BLaER1 (cell line): ENCODE measurements around the gene TDRD3.

Experiments used
- H3K27ac ChIP-seq: shearing (Covaris generic); formaldehyde crosslinking; 2 replicates; pipeline ENCODE4 v1.8.1; 2022
- H3K27me3 ChIP-seq: shearing (Covaris generic); formaldehyde crosslinking; 2 replicates; pipeline ENCODE4 v1.8.1; 2022
- H3K36me3 ChIP-seq: shearing (Covaris generic); formaldehyde crosslinking; 2 replicates; pipeline ENCODE4 v1.8.1; 2022
- H3K4me1 ChIP-seq: shearing (Covaris generic); formaldehyde crosslinking; 2 replicates; pipeline ENCODE4 v1.8.1; 2022
- H3K4me2 ChIP-seq: shearing (Covaris generic); formaldehyde crosslinking; 2 replicates; pipeline ENCODE4 v1.8.1; 2022
- H3K4me3 ChIP-seq: shearing (Covaris generic); formaldehyde crosslinking; 2 replicates; pipeline ENCODE4 v1.8.1; 2022
- H3K9ac ChIP-seq: shearing (Covaris generic); formaldehyde crosslinking; 2 replicates; pipeline ENCODE4 v1.8.1; 2022
- H3K9me3 ChIP-seq: shearing (Covaris generic); formaldehyde crosslinking; 2 replicates; pipeline ENCODE4 v1.8.1; 2022
- H4K20me1 ChIP-seq: shearing (Covaris generic); formaldehyde crosslinking; 2 replicates; pipeline ENCODE4 v1.8.1; 2022
- Cebpa-rat ChIP-seq: shearing (Covaris generic); IDR thresholded peaks from 2 replicates; pipeline ENCODE4 v1.8.1; 2022

Gene TDRD3

DNA sequence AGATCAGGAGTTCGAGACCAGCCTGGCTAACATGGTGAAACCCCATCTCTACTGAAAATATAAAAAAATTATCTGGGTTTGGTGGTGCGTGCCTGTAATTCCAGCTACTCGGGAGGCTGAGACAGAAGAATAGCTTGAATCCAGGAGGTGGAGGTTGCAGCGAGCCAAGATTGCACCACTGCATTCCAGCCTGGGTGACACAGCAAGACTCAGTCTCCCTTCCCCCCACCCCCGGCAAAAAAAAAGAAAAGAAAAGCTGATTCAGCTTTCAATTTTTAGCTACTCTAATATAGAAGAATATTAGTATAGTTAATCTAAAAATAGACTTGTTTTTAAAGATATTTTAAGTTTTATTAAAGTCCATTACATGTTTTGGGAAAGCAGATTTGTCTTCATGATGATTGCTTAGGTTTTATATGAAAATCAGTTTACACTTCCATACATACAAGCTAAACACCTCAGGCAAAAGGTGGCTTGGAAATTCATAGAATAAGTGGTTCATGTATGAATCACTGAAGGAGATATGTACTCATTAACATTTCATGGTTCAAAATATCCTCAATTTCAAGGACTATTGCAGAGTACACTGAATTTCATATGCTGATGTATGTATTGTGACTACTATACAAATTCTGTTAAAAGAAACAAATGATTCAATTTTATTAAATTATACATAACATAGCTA is 165.2 kb downstream of the TDRD3 start:
- Histone ChIP-seq H4K20me1 (no peaks in the 10 kb centered on the region), H3K27me3 (no peaks in the 10 kb centered on the region), H3K4me3 (no peak overlapping the region), H3K9ac (no peak overlapping the region), H3K27ac (no peak overlapping the region), H3K9me3 (no peaks in the 10 kb centered on the region), H3K36me3 (no peaks in the 10 kb centered on the region), H3K4me1 (no peaks in the 10 kb centered on the region), H3K4me2 (no peak overlapping the region)
- no peak for TF ChIP-seq Cebpa-rat

DNA sequence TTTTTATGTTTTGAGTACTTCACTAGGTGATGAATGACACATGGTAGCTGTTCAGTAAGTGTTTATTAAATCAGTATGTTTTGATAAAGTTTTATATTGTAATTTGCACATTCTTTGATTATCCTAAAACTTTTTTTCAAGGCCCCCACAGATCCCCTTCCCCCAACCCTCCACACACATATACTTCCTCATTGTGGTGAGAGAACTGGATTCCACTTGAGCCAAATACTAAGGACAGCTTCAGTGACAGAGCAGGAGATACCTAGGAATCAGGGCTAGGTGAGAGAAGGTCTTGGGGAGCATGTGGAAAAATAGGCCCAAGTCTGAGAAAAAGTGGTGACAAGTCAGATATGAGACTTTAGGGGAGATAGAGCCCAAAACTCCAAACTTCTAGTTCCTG is 174.6 kb downstream of the TDRD3 start:
- no peaks in the 10 kb centered on the region for H3K27me3 ChIP-seq
- H3K4me3 ChIP-seq, result no peak overlapping the region
- no peaks in the 10 kb centered on the region for H3K4me1 ChIP-seq
- H3K27ac ChIP-seq, result no peak overlapping the region
- no peak for TF ChIP-seq Cebpa-rat
- no peaks in the 10 kb centered on the region for H4K20me1 ChIP-seq
- H3K9ac ChIP-seq, result no peak overlapping the region
- H3K9me3 ChIP-seq, result no peaks in the 10 kb centered on the region
- H3K36me3 ChIP-seq, result peaks cover 4% of the 10 kb centered on the region
- H3K4me2 ChIP-seq, result no peak overlapping the region

DNA sequence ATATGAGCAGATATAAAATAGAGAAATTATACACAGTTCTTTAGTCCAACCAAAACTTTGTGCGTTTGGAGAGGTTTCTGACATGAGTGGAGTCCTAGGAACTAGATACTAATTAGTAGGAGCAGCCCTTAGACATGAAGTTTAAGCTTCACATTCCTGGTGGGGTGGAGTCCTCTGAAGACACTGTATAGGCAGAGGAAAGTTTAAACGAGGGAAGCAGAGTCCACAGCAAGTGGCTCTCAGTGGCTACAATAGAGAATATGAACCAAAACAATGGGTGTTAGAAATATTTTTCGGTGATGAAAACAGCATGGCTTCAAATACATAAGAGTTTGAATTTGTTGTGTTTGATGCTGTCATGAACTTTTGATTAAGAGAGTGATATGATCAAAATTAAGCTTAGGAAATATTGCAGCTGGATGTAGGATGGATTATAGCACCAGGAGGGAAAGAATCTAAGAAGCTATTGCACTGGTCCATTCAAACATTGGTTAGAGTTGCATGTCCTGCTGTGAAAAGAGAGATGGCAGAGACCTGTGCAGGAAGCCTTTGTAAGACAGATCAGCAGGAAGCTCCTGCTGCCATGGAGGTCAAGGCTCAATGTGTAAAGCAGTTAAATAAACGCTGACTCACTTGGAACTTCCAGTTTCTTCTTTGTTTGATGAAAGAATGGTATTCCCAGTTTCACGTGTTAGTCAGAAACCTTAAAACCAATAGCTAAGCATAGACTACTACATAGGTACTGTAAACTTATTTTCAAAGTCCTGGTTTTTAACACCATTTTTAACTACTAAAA is 175.2 kb downstream of the TDRD3 start:
- Histone ChIP-seq H4K20me1 (no peaks in the 10 kb centered on the region), H3K36me3 (peaks cover 4% of the 10 kb centered on the region), H3K9me3 (no peaks in the 10 kb centered on the region), H3K27ac (no peak overlapping the region), H3K4me3 (no peak overlapping the region), H3K27me3 (no peaks in the 10 kb centered on the region), H3K4me1 (no peaks in the 10 kb centered on the region), H3K9ac (no peak overlapping the region), H3K4me2 (no peak overlapping the region)
- no peak for TF ChIP-seq Cebpa-rat

DNA sequence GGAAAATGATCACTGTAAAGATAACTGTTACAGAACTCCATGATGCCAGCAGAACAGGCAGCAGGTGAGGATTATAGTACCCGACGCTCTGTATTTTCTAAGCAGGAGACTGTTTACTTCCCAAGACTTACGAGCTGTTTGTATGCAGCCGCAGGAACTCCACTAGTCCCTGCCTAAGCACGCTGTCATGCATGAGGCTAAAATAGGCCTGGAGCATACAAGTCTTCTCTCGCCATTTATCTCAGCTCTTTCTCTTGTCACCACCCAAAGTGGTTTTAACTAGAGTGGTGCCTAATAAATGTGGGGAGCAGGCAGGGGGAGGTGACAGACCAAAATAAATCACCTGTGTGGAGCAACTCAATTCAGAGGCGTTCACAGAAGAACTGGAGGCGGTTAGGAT is 175.8 kb downstream of the TDRD3 start:
- no peak overlapping the region for H3K4me2 ChIP-seq
- H3K9me3 ChIP-seq, result no peaks in the 10 kb centered on the region
- peaks cover 4% of the 10 kb centered on the region for H3K36me3 ChIP-seq
- H3K4me3 ChIP-seq, result no peak overlapping the region
- TF ChIP-seq Cebpa-rat, result no peak
- no peaks in the 10 kb centered on the region for H3K27me3 ChIP-seq
- H3K9ac ChIP-seq, result no peak overlapping the region
- no peak overlapping the region for H3K27ac ChIP-seq
- no peaks in the 10 kb centered on the region for H3K4me1 ChIP-seq
- no peaks in the 10 kb centered on the region for H4K20me1 ChIP-seq

DNA sequence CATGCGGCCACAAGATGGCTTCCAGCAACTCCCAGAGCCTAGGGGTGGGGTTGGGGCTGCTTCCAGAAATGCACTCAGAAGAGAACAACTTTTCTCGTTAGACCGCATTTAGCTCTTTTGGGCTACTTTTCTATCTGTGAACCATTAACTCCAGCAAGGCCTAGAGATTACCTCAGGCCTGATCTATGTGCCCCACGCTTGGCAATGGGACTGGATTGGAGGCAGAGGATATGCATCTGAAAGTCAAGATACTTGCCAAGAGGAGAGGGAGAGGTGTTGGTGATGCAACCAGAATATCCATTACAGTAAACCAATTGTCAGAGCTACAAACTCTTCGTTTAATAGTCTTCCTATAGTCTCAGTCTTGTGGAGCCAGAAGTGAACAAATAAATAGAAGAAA is 177.7 kb downstream of the TDRD3 start:
- H3K27me3 ChIP-seq, result no peaks in the 10 kb centered on the region
- TF ChIP-seq Cebpa-rat, result no peak
- no peaks in the 10 kb centered on the region; the same call in 1 of the 2 replicates for H3K36me3 ChIP-seq
- H4K20me1 ChIP-seq, result no peaks in the 10 kb centered on the region
- H3K4me1 ChIP-seq, result no peaks in the 10 kb centered on the region
- no peak overlapping the region for H3K4me2 ChIP-seq
- H3K27ac ChIP-seq, result no peak overlapping the region
- no peak overlapping the region for H3K9ac ChIP-seq
- H3K4me3 ChIP-seq, result no peak overlapping the region
- H3K9me3 ChIP-seq, result no peaks in the 10 kb centered on the region

DNA sequence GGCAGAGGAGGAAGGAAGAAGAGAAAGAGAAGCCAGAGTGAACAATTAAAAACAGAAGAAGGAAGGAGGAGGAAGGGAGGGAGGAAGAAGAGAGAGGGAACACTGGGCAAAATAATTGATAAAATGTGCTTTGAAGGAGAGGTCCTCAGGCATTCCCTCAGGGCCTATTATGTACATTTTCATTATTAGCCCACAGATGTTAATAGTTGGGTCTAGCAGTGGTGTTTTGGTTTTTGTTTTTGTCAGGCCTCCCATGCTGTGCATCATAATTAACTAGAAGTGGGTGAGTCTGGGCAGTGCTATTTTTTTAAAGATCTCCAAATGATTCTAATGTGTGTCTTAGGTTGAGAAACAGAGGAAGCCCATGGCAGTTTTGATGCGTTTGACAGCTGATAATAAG is 178.1 kb downstream of the TDRD3 start:
- no peak overlapping the region for H3K4me2 ChIP-seq
- no peaks in the 10 kb centered on the region for H4K20me1 ChIP-seq
- no peak overlapping the region for H3K4me3 ChIP-seq
- no peak for TF ChIP-seq Cebpa-rat
- H3K36me3 ChIP-seq, result no peaks in the 10 kb centered on the region; the same call in 1 of the 2 replicates
- no peak overlapping the region for H3K9ac ChIP-seq
- H3K9me3 ChIP-seq, result no peaks in the 10 kb centered on the region
- H3K4me1 ChIP-seq, result no peaks in the 10 kb centered on the region
- no peak overlapping the region for H3K27ac ChIP-seq
- no peaks in the 10 kb centered on the region for H3K27me3 ChIP-seq

DNA sequence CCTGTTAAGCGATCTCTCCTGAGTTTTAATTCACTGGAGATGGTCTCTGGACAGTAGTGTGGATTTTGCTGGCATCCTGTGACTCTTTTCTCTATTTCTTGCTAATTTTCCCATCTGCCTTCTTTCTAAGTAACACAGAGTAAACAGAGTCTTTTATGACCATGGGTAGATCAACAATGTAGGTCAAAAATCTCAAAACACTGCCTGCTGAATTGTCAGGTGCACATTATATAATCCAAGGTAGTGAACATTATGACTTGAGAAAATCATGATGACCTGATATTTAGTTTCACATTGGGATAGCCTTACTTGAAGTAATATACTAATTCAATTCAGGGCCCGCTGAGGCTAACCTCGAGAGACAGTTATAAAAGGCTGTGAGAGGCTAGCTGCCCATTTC is 180.7 kb downstream of the TDRD3 start:
- H4K20me1 ChIP-seq, result no peaks in the 10 kb centered on the region
- H3K4me2 ChIP-seq, result no peak overlapping the region
- H3K27ac ChIP-seq, result no peak overlapping the region
- H3K36me3 ChIP-seq, result no peaks in the 10 kb centered on the region; the same call in 1 of the 2 replicates
- H3K9ac ChIP-seq, result no peak overlapping the region
- H3K4me1 ChIP-seq, result no peaks in the 10 kb centered on the region
- H3K27me3 ChIP-seq, result no peaks in the 10 kb centered on the region
- H3K4me3 ChIP-seq, result no peak overlapping the region
- TF ChIP-seq Cebpa-rat, result no peak
- H3K9me3 ChIP-seq, result no peaks in the 10 kb centered on the region

- H4K20me1 ChIP-seq, result no peaks in the 10 kb centered on the region
- no peak overlapping the region for H3K4me3 ChIP-seq
- H3K27me3 ChIP-seq, result no peaks in the 10 kb centered on the region
- H3K9me3 ChIP-seq, result no peaks in the 10 kb centered on the region
- H3K4me1 ChIP-seq, result no peaks in the 10 kb centered on the region
- H3K27ac ChIP-seq, result no peak overlapping the region
- H3K4me2 ChIP-seq, result no peak overlapping the region
- no peak for TF ChIP-seq Cebpa-rat
- no peaks in the 10 kb centered on the region for H3K36me3 ChIP-seq
- H3K9ac ChIP-seq, result no peak overlapping the region
Observed at GRCh38 chr13:60583196-60583888, 186.3 kb downstream of the TDRD3 start.

GRCh38 chr13:60583911-60584753 is 187.1 kb downstream of the TDRD3 start:
- H3K27ac ChIP-seq, result no peak overlapping the region
- H3K4me1 ChIP-seq, result no peaks in the 10 kb centered on the region
- TF ChIP-seq Cebpa-rat, result no peak
- H3K9ac ChIP-seq, result no peak overlapping the region
- H3K4me2 ChIP-seq, result no peak overlapping the region
- no peaks in the 10 kb centered on the region for H3K36me3 ChIP-seq
- no peaks in the 10 kb centered on the region for H3K9me3 ChIP-seq
- no peak overlapping the region for H3K4me3 ChIP-seq
- no peaks in the 10 kb centered on the region for H4K20me1 ChIP-seq
- H3K27me3 ChIP-seq, result no peaks in the 10 kb centered on the region
